ENCODE measurements around the gene S100A7.

The S100A7 gene

DNA sequence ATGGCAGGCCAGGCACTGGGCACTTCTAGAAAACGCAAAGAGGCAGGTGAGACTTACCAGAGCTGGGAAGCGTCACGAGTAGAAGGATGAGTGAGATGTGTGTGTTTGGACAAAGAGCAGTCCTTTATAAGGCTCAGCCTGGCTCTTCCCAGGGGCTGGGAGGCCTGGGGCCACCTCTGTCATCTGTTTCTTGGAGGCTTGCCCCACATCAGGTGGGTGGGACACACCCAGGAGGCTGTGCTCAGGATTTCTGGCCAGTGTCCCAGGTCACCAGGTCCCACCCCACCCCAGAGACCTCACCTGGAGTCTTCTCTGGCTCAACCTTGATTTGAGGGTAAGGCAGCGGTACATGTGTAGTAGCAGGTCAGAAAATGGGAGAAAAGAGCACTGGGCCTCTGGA is at the start of gene S100A7:
TSS of gene S100A7 (minus strand) at position 101 of the 400 bp plus-strand sequence. CDS start 1,638 bp downstream, outside the sequence.
- no peak for DNase-seq (ENCODE audit: low read depth in 2 of 2)

DNA sequence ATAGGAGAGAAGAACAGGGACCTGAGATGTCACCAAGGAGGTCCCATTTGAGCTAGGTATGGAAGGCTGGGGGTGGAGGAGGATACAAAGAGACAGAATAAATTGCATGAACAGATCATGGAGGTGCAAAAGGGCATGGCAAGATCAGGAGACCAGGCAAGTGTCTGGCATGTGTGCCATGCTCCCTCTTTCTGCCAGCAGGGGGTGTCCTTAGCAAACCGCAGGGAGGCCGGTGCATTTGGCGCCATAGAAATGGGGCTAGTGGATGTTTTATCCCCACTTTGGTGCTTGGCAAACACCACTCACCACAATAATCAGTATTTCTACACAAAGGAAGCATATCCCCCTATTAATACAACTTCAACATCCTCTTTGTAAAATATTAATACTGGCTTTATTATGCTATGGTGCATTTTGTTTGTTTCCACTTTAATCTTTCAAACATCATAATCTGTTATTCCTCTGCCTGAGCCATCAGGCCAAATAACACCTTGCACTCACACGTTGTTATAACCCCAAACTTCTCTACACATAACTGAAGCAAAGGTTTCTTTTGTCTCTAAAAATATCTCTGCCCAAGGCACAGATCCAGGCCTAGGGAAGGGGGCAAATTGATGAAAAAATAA is 49.4 kb upstream of the S100A7 start:
- peak; percentile 44 to 67 for DNase-seq (ENCODE audit: low read depth in 2 of 2)

DNA sequence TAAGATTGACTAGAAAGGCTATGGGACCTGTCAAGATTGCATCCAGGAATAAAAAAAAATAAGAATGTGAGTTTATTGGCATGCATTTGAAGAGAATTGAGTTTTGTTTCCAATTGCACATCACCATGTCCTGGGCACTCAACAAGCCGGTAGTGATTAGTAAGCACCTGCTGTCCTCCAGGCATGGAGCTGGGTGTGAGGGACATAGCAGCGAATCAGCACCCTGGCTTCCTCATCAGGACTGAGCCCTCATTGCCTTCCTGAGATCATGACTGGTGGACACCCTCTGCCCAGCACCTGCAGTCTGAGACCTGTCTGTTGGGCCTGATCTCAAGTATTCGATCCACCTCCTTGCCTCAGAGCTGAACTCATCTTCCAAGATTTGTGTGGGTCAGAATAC is 48.6 kb upstream of the S100A7 start:
- no peak for DNase-seq (ENCODE audit: low read depth in 2 of 2)

DNA sequence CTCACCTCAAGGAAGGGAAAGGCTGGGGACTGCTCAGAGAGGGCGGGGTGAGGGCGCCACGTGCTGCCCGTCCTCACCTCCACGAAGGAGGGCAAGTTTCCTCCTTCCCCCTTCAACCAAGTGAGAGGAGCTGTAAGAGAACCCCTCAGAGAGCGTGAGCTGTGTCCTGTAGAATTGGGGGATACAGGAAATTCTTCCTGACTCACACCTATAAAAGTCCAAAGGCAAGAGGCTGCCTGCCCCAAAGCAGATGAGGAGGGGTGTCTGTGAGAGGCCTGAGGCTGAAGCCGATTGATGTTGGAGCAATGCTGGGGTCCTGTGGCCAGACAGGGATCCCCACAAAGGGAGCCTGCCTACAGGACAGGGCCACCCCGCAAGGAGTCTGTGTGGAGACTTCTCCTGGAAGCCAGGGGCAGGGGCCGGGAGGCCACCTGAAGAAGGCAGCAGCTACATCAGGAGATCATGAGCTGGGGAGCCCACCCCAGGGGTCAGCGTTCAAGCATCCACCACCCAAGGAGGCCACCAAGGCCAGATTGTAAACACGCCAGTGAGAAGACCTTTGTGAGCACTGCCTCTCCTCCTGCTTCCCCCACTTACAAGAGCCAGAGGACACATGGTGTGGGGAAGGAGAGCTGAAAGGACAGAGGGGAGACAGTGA is 47.6 kb upstream of the S100A7 start:
- no peak for DNase-seq (ENCODE audit: low read depth in 2 of 2)

DNA sequence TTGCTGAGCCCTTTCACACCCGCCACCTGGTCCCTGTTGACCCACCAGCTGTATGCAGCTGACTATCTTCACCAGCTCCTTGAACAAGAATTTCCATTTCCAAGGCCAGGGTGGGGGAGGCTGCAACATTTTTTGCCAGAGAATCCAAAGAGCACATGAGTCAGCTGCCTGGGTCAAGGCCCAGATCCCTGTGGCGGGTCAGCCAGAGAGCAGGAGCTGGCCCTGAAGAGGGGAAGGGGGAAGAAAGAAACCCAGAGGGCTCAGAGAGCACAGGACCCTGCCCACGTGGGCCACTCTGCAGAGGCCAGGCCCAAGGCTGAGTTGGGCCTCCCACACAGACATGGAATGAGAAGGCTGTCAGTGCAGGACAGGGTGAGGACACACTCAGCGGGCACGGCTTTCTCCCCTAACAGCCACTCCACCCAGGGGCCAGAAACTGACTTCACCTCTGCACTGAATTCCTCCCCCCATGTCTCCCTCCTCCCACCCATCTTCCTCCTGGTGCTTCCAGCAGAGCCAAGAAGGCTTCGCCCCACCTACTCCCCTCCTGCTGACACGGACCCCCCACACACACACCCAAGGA is 46.5 kb upstream of the S100A7 start:
- no peak for DNase-seq (ENCODE audit: low read depth in 2 of 2)

DNA sequence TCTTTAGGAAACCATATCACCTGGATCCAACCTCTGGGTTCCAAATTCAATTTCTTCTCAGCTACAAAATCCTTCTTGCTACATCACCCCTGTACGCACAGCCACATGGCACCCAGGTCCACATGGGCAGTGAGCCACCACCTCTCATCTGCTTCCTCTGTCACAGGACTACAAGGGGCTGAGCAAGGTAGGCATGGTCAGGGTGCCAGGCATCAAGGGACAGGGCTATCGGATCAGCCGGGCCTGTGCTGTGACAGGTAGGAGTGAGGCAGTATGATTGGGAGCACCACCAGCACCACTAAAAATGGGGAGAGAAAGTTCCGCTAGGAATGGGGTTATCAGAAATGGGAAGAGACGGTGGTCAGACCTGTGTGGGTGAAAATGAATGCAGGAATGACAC is 45.9 kb upstream of the S100A7 start:
- DNase-seq (ENCODE audit: low read depth in 2 of 2): no peak

DNA sequence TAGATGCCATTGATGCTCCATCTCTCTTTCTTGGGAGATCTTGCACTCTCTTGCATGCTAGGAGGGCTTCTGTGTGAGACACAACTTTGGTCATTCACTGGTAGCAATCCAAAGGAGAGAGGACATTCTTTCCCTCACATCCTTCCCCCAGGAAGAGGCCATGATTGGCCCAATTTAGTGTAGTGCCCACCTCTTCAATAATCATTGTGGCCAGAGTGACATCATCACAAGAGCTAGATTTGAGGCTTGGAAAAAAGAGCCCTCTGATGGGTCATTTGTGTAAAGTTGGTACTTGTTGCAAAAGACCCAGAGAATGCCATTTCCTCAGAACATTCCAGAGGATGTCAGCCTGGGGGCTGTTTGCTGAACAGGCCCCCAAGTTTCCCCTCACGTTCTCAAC is 45.1 kb upstream of the S100A7 start:
- DNase-seq (ENCODE audit: low read depth in 2 of 2): no peak

DNA sequence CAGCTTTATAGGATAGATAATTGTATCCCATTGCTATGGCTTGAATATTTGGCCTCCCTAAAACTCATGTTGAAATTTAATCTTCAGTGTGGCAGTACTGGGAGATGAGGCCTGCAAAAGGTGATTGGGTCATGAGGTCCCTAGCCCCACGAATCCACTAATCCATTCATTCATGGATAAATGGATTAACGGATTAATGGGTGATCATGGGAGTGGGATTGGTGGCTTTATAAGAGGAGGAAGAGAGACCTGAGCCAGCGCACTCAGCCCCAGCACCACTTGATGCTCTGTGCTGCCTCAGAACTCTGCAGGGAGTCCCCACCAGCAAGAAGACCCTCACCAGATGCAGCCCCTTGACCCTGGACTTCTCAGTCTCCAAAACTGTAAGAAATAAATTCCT is 43.3 kb upstream of the S100A7 start:
- no peak for DNase-seq (ENCODE audit: low read depth in 2 of 2)

DNA sequence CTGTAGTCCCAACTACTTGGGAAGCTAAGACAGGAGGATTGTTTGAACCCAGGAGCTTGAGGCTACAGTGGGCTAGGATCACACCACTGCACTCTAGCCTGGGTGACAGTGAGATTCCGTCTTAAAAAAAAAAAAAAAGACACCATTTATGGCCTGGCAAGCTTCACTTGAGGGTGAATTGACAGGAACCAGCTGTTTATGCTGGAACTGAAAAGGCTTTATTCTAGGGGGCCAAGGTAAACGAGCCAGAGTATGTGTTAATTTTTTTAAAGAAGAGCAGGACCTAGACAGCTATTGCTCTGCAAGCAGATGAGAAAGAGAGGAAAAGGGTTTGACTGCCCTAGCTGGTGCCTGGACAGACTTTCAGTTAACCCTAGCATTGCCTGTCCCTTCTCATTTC is 38.3 kb upstream of the S100A7 start:
- no peak for DNase-seq (ENCODE audit: low read depth in 2 of 2)

DNA sequence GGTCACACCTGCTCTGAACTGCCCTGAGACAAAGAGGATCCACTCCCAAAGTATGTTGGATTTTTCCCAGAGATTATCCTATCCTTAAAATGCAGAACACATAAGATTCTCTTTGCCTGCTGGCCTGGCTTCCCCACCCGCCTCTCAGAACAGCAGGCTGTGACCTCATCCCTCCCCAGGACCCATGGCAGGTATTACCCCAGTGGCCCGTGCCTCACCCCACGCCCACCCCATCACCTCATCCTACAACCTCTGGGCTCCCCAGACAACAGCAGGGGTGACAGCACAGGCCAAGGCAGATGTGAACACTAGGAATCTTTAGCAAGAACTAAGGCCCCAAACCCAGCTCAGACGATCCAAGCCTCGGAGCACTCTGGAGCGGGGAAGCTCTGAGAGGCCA is 35.1 kb upstream of the S100A7 start:
- no peak for DNase-seq (ENCODE audit: low read depth in 2 of 2)

DNA sequence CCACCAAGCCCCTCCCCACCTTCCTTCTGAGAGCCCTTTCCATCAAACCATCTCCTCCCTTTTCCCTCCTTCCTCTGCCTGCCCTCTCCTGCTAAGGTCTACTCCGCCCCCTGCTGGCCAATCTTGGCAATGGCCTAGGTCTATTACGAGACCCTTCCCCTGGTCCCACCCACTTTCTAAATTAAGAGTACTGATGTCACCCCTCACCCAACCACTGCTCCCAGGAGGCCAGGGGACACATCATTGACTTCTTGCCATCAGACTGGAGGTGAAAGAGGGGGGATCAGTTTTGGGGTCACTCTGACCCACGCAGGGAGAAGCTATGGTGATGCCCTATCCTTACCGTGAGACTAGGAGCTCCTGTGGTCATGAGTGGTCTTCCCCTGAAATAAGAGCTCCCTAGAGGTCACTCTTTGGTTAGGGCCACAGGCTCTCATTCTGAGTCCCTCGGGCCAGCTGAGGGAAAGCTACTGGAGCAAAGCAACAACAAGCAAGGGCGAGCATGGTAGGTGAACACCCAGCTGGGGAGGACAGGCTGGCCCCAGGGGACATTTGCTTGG is 34.6 kb upstream of the S100A7 start:
- DNase-seq (ENCODE audit: low read depth in 2 of 2): peak; percentile 49 to 82

DNA sequence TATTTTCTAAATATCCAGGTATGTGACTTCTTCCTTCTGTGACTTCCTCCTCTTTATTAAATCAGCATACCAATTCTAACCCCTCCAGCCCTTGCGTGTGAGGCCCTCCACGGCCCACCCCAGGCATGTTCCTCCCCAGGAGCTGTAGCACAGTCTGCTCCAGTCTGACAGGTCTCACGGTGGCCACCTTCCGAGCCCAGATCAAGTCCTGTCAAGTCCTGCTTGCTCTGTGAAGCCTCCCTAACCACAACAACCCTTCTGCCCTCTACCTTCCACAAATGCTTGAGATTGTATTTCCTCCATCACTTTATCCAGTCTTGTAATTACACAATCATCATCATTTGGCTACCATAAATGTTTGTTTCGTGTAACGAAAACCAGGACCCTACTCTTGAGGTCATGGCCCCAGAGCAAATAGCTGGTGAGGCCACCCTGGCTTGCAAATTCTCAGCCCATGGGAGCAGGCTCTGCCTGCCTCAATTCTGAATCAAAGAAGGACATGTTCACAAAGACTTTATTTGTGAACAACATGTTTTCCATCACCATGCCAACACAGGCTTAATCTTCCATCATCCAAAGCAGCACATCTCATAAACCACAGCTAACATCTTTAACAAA is 33.0 kb upstream of the S100A7 start:
- DNase-seq (ENCODE audit: low read depth in 2 of 2): no peak

DNA sequence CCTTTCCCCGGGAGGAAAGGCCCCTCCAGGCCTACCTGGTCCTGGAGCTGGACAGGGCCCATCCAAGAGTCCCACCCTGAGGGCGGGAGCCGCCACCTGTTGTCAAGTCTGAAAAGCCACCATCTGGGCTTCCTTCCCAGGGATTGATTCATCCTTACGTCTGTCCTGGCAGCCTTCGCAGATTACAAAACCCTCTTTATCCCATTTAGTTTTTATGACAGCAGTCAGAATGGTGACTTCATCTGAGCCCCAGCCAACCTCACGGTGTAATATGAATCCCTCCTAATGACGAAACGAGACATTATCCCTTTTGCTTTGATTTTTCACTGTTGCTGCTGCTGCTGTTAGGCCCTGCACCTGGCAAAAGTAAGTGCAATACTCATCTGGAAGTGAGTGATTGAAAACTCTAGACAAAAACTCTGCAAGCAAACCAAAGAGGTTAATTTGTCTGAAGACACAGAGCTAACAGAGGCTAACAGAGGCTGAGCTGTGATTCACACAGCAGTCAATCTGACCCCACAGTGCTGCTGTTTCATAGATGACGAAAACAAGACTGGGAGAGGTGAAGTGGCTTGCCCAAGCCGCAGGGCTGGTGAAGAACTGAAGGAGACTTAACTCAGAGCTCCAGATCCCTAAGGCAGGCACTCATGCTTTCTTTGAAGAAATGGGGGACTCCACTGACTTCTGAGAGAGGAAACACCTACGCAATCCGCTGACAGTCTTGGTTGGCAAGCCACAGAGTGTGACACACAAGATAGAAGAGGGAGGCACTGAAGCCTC is 30.0 kb upstream of the S100A7 start:
- DNase-seq (ENCODE audit: low read depth in 2 of 2): no peak

DNA sequence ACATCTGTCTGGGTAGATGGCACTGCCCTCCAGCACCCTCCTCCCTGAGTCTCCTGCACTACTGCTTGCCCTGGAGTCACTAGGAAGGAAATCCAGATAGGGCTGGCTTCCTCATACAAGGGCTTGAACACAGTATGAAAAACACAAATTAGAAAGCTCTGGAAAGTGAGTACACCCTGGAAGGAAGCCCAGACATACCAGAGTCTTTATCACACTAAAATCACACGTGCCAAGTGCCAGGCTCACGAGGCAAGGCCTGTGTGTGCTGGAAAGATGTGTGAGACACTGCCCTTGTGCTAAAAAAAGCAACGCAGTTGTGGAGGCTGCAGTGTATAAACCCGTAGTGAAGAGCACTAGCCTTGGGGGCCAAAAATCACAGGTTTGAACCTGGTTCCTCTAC is 28.3 kb upstream of the S100A7 start:
- DNase-seq (ENCODE audit: low read depth in 2 of 2): no peak

DNA sequence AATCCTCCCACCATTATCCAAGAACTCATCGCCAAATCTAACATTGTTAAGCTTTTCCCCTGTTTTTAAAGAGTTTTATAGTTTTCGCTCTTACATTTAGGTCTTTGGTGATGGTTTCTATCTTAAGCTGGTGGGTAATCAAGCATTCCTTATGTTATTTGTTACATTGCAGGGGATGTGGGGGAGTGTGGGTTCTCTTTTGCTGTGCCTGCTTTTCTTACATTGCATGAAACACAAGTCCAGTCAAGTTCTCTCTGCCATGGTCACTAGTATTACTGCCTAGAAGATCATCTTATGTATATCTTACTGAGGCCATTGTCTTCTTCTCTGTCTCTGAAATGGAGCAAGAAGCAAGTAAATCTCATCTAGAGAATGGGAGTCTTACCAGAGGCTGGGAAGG is 27.3 kb upstream of the S100A7 start:
- DNase-seq (ENCODE audit: low read depth in 2 of 2): no peak

DNA sequence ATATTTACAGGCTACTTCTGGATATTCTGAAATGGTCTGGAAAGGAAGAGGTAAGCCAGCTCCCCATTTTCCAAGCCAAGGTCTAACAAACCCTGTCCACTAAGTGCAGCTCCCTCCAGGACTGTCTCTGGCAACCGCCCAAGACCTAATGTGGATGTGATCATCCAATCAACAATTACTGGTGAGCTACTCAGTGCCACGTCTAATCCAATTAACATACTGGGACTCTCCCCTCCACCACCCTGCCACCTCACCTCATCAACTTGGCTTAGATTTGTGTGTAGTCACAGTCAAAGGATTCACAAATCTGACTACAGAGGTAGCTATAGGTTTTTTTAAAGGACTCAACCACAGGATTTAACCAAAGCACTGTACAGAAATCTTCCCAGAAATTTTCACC is 25.4 kb upstream of the S100A7 start:
- no peak for DNase-seq (ENCODE audit: low read depth in 2 of 2)

DNA sequence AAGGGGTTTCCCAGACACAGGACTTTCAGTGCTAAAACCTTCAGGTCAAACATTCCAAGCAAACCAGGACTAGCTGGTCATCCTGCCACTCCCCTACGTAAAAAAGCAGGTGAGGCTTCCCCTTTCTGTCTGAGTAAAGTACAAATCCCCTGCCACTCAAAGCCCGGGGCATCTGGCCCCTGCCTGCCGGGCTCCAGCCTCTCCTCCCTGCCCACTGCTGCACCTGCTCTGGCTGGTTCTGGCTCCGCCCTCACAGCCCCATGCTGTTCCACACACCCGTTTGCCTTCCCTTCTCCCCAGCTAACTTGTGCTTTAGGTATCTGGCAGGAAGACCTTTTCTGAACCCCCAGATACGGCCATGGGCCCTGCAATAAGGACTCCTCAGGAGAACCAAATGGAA is 23.3 kb upstream of the S100A7 start:
- no peak for DNase-seq (ENCODE audit: low read depth in 2 of 2)

DNA sequence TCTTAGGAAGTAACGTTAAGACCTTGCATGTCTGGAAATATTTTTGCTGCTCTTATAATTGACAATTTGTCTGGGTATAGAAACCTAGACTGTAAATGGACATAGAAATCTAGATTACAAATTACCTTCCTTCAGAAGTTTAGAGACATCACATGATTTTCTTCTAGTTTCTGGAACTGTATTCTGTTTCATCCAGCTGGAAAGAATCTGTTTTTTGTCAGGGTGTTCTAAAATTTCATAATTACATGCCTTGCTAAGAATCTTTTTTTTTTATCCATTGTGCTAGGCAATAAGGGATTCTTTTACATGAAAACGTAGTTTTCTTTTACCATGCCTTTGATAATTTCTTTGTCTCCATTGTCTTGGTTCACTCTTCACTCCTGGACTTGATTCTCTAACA is 20.7 kb upstream of the S100A7 start:
- DNase-seq (ENCODE audit: low read depth in 2 of 2): no peak

DNA sequence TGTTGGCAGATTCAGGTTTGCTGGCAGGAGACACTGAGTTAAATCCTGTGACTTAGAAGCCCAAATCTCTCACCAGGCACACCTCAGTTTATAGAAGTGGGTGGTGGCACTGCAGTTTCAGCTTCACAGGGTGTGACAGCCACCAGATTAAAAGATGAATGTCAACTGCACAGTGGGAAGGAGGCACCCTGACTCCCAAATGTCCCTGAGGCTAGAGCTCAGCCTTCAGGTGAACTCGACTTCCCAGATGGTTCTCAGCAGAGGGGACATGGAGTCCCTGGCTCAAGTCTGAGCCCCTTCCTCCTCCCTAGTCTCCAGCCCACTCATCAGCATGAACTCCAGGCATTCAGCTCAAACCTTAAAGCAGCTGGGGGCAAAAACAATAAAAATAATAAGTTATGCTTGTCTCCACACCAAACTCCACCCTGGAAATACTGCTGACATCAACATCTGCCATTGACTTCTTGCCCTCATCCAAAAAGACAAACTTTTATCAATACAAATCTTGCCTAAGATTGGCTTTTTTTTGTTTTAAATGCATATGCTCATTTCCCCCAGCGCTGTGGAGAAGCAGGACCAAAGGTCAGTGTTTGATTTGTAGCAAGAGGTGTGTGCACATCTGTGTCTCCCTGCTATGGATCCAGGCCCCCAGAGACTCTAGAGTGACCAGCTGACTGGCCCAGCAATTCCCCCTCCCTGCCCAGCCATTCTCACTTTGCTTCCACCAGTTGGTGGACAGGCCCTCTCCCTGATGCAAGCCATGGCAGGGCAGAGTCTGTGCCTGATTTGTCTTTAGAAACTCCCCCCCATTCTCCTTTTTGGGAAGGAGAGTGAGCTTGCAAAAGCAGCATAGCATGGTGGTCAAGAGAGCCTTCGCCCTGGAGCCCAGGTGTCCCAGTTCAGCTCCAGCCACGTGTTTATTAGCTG is 18.5 kb upstream of the S100A7 start:
- no peak for DNase-seq (ENCODE audit: low read depth in 2 of 2)

DNA sequence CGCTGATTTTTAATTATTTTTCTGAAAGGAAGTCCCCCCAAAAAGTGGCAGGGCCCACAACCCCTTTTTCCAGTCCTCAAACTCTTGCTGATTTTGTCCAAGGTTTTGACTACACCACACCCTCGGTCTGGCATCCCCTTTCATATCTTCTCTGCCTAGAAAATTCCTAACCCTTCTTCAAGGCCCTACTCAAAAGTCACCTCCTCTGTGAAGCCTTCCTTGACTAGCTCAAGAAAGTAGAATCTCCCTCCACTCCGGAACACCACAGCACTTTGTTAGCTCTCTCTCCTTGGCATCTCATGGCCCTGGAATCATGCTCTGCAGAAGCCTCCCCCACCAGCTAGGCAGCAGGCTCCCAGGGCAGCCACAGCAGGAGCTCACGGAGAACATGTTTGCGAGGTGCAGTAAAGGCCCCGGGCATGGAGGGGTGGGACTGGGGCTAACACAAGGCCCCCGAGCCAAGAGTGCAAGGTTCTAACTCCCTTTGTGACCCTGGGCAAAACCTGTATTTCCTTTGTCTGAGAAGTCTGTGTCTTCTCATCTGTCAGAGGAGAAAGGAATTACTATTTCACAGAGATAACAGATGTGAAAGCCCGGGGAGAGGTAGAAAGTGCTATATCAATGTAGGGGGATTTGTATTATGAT is 17.7 kb upstream of the S100A7 start:
- no peak for DNase-seq (ENCODE audit: low read depth in 2 of 2)
